H1 (cell line): ENCODE measurements around the gene BIN2. TPM values are rescaled to one million over a fixed set of nuclear protein-coding genes. Genes with fewer than 3 reads are reported as not detected.

Source experiments
- CTCF ChIA-PET: fragments of 300-600 bp; sonication (Branson Sonifier 250); formaldehyde crosslinking; loops from one replicate; lab custom pipeline; 2021; ENCODE audit not compliant: partially characterized antibody; lab: Charles Lee
- POLR2A ChIA-PET: fragments of 300-600 bp; sonication (Branson Sonifier 250); formaldehyde crosslinking; loops from one replicate; lab custom pipeline; 2021; ENCODE audit warnings: inconsistent platforms; ENCODE audit not compliant: partially characterized antibody; lab: Charles Lee
- DNase-seq, 2 experiments: peaks; one replicate each; pipeline versions ENCODE4 v3.0.0 to v3.0.0-alpha.2; 2010 to 2022; ENCODE audit warnings: low spot score in 2 of 2, low read depth in 1 of 2, mixed read lengths in 1 of 2
- FAIRE-seq: peaks from 2 replicates; lab custom pipeline; 2011; peaks lifted over from hg19 to GRCh38; lab: Jason Lieb, UNC
- H2AFZ ChIP-seq: 2 replicates; pipeline ENCODE4 v1.8.1; 2012; ENCODE audit warnings: low read length, inconsistent platforms
- H2AK5ac ChIP-seq: 2 replicates; pipeline ENCODE4 v1.6.1; 2013; ENCODE audit warnings: low read depth, low read length
- H2BK120ac ChIP-seq: replicated peaks from 2 replicates; pipeline ENCODE3; 2013; ENCODE audit warnings: low read depth, low read length, inconsistent platforms
- H2BK12ac ChIP-seq: 2 replicates; pipeline ENCODE4 v1.6.1; 2013; ENCODE audit warnings: low read depth, low read length
- H2BK15ac ChIP-seq: 2 replicates; pipeline ENCODE4 v1.6.1; 2013; ENCODE audit warnings: low read length
- H2BK20ac ChIP-seq: 2 replicates; pipeline ENCODE4 v1.6.1; 2013; ENCODE audit warnings: low read length
- H2BK5ac ChIP-seq: 2 replicates; pipeline ENCODE4 v1.6.1; 2013; ENCODE audit warnings: low read depth, low read length
- H3K14ac ChIP-seq: 2 replicates; pipeline ENCODE4 v1.6.1; 2013; ENCODE audit warnings: inconsistent platforms; ENCODE audit not compliant: insufficient read length
- H3K18ac ChIP-seq: 2 replicates; pipeline ENCODE4 v1.6.1; 2013; ENCODE audit warnings: low read length; ENCODE audit errors: extremely low read depth
- H3K23ac ChIP-seq: 2 replicates; pipeline ENCODE4 v1.6.1; 2013; ENCODE audit warnings: inconsistent platforms; ENCODE audit not compliant: insufficient read length
- H3K23me2 ChIP-seq: 2 replicates; pipeline ENCODE4 v1.6.1; 2013; ENCODE audit warnings: low read depth, low read length
- H3K27ac ChIP-seq: 2 replicates; pipeline ENCODE4 v1.6.1; 2011; ENCODE audit warnings: low read depth, low read length, inconsistent platforms
- H3K27me3 ChIP-seq, 4 experiments: replicated peaks in 1 of 4; 1 replicate in 1 of 4; 2 replicates in 3 of 4; pipeline versions ENCODE4 v1.6.1 to v1.8.1; 2011 to 2013; ENCODE audit warnings: low read length in 3 of 4, mild to moderate bottlenecking in 3 of 4, inconsistent platforms in 2 of 4, mixed read lengths in 2 of 4, moderate library complexity in 1 of 4; ENCODE audit not compliant: control insufficient read depth in 3 of 4, insufficient read depth in 3 of 4; ENCODE audit errors: extremely low read depth in 1 of 4
- H3K36me3 ChIP-seq, 4 experiments: 2 replicates each; pipeline versions ENCODE4 v1.6.1 to v1.8.1; 2011 to 2013; ENCODE audit warnings: mild to moderate bottlenecking in 4 of 4, low read length in 3 of 4, moderate library complexity in 2 of 4, control low read depth in 1 of 4, inconsistent platforms in 1 of 4; ENCODE audit not compliant: insufficient read depth in 4 of 4, control insufficient read depth in 2 of 4
- H3K4ac ChIP-seq: replicated peaks from 2 replicates; pipeline ENCODE3; 2013; ENCODE audit warnings: low read length, low read depth, mixed read lengths, inconsistent platforms; ENCODE audit not compliant: insufficient read length
- H3K4me1 ChIP-seq, 4 experiments: replicated peaks in 1 of 4; 1 replicate in 1 of 4; 2 replicates in 3 of 4; pipeline versions ENCODE4 v1.6.1 to v1.8.1; 2011 to 2013; ENCODE audit warnings: low read length in 3 of 4, inconsistent platforms in 2 of 4, mixed read lengths in 1 of 4; ENCODE audit not compliant: insufficient read depth in 4 of 4, control insufficient read depth in 3 of 4
- H3K4me2 ChIP-seq, 2 experiments: 2 replicates each; pipeline versions ENCODE4 v1.6.1 to v1.8.1; 2011 to 2013; ENCODE audit warnings: low read depth in 2 of 2, low read length in 2 of 2, control low read depth in 1 of 2, inconsistent platforms in 1 of 2, mild to moderate bottlenecking in 1 of 2; ENCODE audit not compliant: insufficient read depth in 1 of 2
- H3K4me3 ChIP-seq, 4 experiments: fragments of 200-600, 300-600 bp in 1 of 4; sonication (generic), shearing (Covaris generic), sonication (Bioruptor Twin) in 1 of 4; 2 replicates each; pipeline versions ENCODE4 v1.5.1 to v1.8.1; 2011 to 2016; ENCODE audit warnings: low read length in 4 of 4, low read depth in 3 of 4, control low read depth in 2 of 4, inconsistent platforms in 2 of 4, mild to moderate bottlenecking in 2 of 4, mixed read lengths in 1 of 4, moderate library complexity in 1 of 4; ENCODE audit not compliant: insufficient read depth in 2 of 4; ENCODE audit errors: extremely low read depth in 1 of 4
- H3K56ac ChIP-seq: replicated peaks from 2 replicates; pipeline ENCODE3; 2013; ENCODE audit warnings: low read depth, mild to moderate bottlenecking, mixed read lengths, low read length, inconsistent platforms; ENCODE audit not compliant: insufficient read length
- H3K79me1 ChIP-seq: 2 replicates; pipeline ENCODE4 v1.6.1; 2013; ENCODE audit warnings: low read depth, low read length, control low read depth
- H3K79me2 ChIP-seq, 2 experiments: 2 replicates each; pipeline versions ENCODE4 v1.6.1 to v1.8.1; 2012 to 2013; ENCODE audit warnings: low read length in 2 of 2, mild to moderate bottlenecking in 2 of 2, inconsistent platforms in 1 of 2; ENCODE audit not compliant: insufficient read depth in 2 of 2, control insufficient read depth in 1 of 2
- H3K9ac ChIP-seq, 4 experiments: replicated peaks in 1 of 4; 1 replicate in 1 of 4; 2 replicates in 3 of 4; pipeline versions ENCODE4 v1.6.1 to v1.8.1; 2011 to 2013; ENCODE audit warnings: low read depth in 3 of 4, low read length in 3 of 4, control low read depth in 2 of 4, mild to moderate bottlenecking in 2 of 4, moderate library complexity in 2 of 4, inconsistent platforms in 1 of 4; ENCODE audit errors: extremely low read depth in 1 of 4
- H3K9me3 ChIP-seq, 2 experiments: 2 replicates each; pipeline versions ENCODE4 v1.6.1 to v1.8.1; 2012 to 2013; ENCODE audit warnings: mild to moderate bottlenecking in 2 of 2, moderate library complexity in 2 of 2, control low read depth in 1 of 2, inconsistent platforms in 1 of 2, low read depth in 1 of 2, low read length in 1 of 2, mixed read lengths in 1 of 2; ENCODE audit not compliant: insufficient read depth in 2 of 2
- H4K20me1 ChIP-seq, 2 experiments: replicated peaks in 1 of 2; 2 replicates each; pipeline versions ENCODE3 to v1.8.1; 2011 to 2013; ENCODE audit warnings: inconsistent platforms in 2 of 2, low read length in 2 of 2, mild to moderate bottlenecking in 1 of 2; ENCODE audit not compliant: insufficient read depth in 2 of 2, control insufficient read depth in 1 of 2
- H4K5ac ChIP-seq: 2 replicates; pipeline ENCODE4 v1.6.1; 2013; ENCODE audit warnings: low read length, low read depth, mixed read lengths, inconsistent platforms; ENCODE audit not compliant: insufficient read length
- H4K8ac ChIP-seq: 2 replicates; pipeline ENCODE4 v1.8.0; 2013; ENCODE audit warnings: mild to moderate bottlenecking, moderate library complexity, low read length, inconsistent platforms; ENCODE audit not compliant: insufficient read depth; ENCODE audit errors: extremely low read depth
- H4K91ac ChIP-seq: replicated peaks from 2 replicates; pipeline ENCODE3; 2013; ENCODE audit warnings: low read length, mixed read lengths, inconsistent platforms; ENCODE audit not compliant: insufficient read length
- BRCA1 ChIP-seq: IDR thresholded peaks from 2 replicates; pipeline ENCODE4 v1.6.1; 2012; ENCODE audit warnings: low read depth, low read length, improper control_type of control experiment
- CBX8 ChIP-seq: fragments of 300-800, 300-1000 bp; sonication (generic); IDR thresholded peaks from 2 replicates; pipeline ENCODE4 v1.7.1; 2016; ENCODE audit warnings: low read depth, low read length, borderline replicate concordance
- EP300 ChIP-seq, 2 experiments: IDR thresholded peaks; 1 replicate in 1 of 2; 2 replicates in 1 of 2; pipeline ENCODE4 v1.6.1; 2011 to 2012; ENCODE audit warnings: low read depth in 2 of 2, low read length in 2 of 2, mild to moderate bottlenecking in 2 of 2, borderline replicate concordance in 1 of 2, inconsistent platforms in 1 of 2, moderate library complexity in 1 of 2
- EZH2 ChIP-seq: fragments of 200-600 bp; sonication (generic); IDR thresholded peaks from 2 replicates; pipeline ENCODE4 v1.7.1; 2012; ENCODE audit warnings: low read depth, mild to moderate bottlenecking, moderate library complexity, low read length, inconsistent platforms; ENCODE audit not compliant: severe bottlenecking
- GABPA ChIP-seq: IDR thresholded peaks from 2 replicates; pipeline ENCODE4 v1.6.1; 2011; ENCODE audit warnings: mild to moderate bottlenecking, low read length, moderate library complexity, borderline replicate concordance; ENCODE audit not compliant: insufficient read depth
- HDAC6 ChIP-seq: IDR thresholded peaks from one replicate; pipeline ENCODE4 v1.7.1; 2012; ENCODE audit warnings: low read depth, mild to moderate bottlenecking, inconsistent platforms, low read length, moderate library complexity
- NRF1 ChIP-seq: IDR thresholded peaks from 2 replicates; pipeline ENCODE4 v1.6.1; 2011; ENCODE audit warnings: mild to moderate bottlenecking, low read depth, low read length, improper control_type of control experiment
- SAP30 ChIP-seq: fragments of 300-600 bp; sonication (generic); IDR thresholded peaks from 2 replicates; pipeline ENCODE4 v1.7.1; 2012; ENCODE audit warnings: low read length, moderate library complexity, mild to moderate bottlenecking, inconsistent platforms; ENCODE audit not compliant: insufficient read depth, insufficient replicate concordance
- SUZ12 ChIP-seq: fragments of 200-600 bp; sonication (generic); IDR thresholded peaks from 2 replicates; pipeline ENCODE4 v1.6.1; 2012; ENCODE audit warnings: mild to moderate bottlenecking, inconsistent platforms, low read length, moderate library complexity, mixed read lengths
- WGBS, 2 experiments: shearing (Covaris generic) in 1 of 2; methylation state at CpG; one replicate each; pipeline versions ENCODE4 v1.1.6 to v1.1.7; 2013 to 2015; ENCODE audit warnings: low lambda C conversion rate in 2 of 2, mixed read lengths in 2 of 2, inconsistent platforms in 1 of 2, low coverage in 1 of 2, missing lambda C conversion rate in 1 of 2; ENCODE audit not compliant: insufficient replicate concordance in 2 of 2, insufficient coverage in 1 of 2, insufficient read length in 1 of 2; ENCODE audit errors: extremely low coverage in 1 of 2, missing lambda C conversion rate in 1 of 2; 5-methylcytosine and 5-hydroxymethylcytosine counted together
- polyA plus RNA-seq, 7 experiments: library from polyadenylated mRNA; depleted of rRNA in 3 of 7; stranded (reverse) in 5 of 7; unstranded in 2 of 7; fragments of >200 nt in 5 of 7; fragments of 200-250 nt in 2 of 7; gene quantifications; 1 replicate in 5 of 7; 2 replicates in 1 of 7; 4 replicates in 1 of 7; pipeline versions ENCODE4 v1.2.1 to v1.2.3, GENCODE V29; 2011 to 2013; ENCODE audit warnings: missing spikeins in 2 of 7, mixed read lengths in 2 of 7
- total RNA-seq: library from RNA; stranded (reverse); fragmentation: NEBNext Ultra II Directional; extraction: Animal tissue kit (Norgen Biotek cat#: 25700); gene quantifications from 2 replicates; pipeline ENCODE4 v1.2.1, GENCODE V29; 2021
- TF ChIP-seq, protein P1 (sequence below): IDR thresholded peaks from 2 replicates; pipeline ENCODE4 v1.6.1; 2012; ENCODE audit warnings: inconsistent platforms

The BIN2 gene
- total and polyA plus RNA-seq, 2 of the 8 experiments (the other 6 are each of a cell fraction or from before 2014, with no cell fraction given) = not detected

DNA sequence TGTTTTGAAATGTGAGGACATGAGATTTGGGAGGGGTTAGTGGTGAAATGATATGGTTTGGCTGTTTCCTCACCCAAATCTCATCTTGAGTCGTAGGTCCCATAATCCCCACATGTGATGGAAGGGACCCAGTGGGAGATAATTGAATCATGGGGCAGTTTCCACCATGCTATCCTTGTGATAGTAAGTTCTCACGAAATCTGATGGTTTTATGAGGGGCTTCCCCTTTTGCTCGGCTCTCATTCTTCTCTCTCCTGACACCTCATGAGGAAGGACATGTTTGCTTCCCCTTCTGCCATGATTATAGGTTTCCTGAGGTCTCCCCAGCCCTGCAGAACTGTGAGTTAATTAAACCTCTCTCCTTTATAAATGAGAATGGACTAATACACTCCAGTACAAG, 49.2 kb upstream of the BIN2 start:
- FAIRE-seq = no peak
- no peaks in the 10 kb centered on the region for H3K9me3 ChIP-seq

More for the DNA sequence above, 49.2 kb upstream of the BIN2 start:
- no peaks in the 10 kb centered on the region for H4K20me1 ChIP-seq
- TF ChIP-seq GABPA (no peak), EZH2 (no peak), SUZ12 (no peak), SAP30 (no peak), NRF1 (no peak), BRCA1 (no peak), HDAC6 (no peak), CBX8 (no peak), EP300 (IDR thresholded peaks at IDR 0.05; ENCODE audit: borderline replicate concordance in 1 of 2, low read depth in 2 of 2, low read length in 2 of 2) (no peak)
- TF ChIP-seq, protein P1, sequence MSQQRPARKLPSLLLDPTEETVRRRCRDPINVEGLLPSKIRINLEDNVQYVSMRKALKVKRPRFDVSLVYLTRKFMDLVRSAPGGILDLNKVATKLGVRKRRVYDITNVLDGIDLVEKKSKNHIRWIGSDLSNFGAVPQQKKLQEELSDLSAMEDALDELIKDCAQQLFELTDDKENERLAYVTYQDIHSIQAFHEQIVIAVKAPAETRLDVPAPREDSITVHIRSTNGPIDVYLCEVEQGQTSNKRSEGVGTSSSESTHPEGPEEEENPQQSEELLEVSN = no peak
- H3K4ac ChIP-seq = no peak overlapping the region
- no peak overlapping the region for H3K4me3 ChIP-seq
- no peak overlapping the region for H4K5ac ChIP-seq
- H3K18ac ChIP-seq = no peak overlapping the region
- peaks cover 0 to 8% (median 3%) of the 10 kb centered on the region in 4 experiments; a peak in 5 of 8 replicates for H3K36me3 ChIP-seq
- no peaks in the 10 kb centered on the region for H3K79me1 ChIP-seq
- no peak for DNase-seq
- H2BK120ac ChIP-seq = no peak overlapping the region
- no peaks in the 10 kb centered on the region; the same call in 1 of the 2 replicates for H3K23me2 ChIP-seq
- POLR2A ChIA-PET = interaction anchor here (1.2 kb wide), 1 partner anchor 14 kb away, joined by 4 read pairs; no protein-coding TSS in a partner anchor
- no peak overlapping the region for H3K9ac ChIP-seq
- no peak overlapping the region for H4K91ac ChIP-seq
- no peak overlapping the region for H3K23ac ChIP-seq
- H2BK12ac ChIP-seq = no peak overlapping the region
- no peak overlapping the region for H3K4me2 ChIP-seq
- H3K79me2 ChIP-seq = no peaks in the 10 kb centered on the region
- H3K27ac ChIP-seq = no peak overlapping the region
- peaks cover 0 to 6% (median 3%) of the 10 kb centered on the region in 4 experiments; a peak in 2 of 7 replicates for H3K4me1 ChIP-seq
- no peak overlapping the region for H2BK15ac ChIP-seq
- no peak overlapping the region for H2BK20ac ChIP-seq
- no peak overlapping the region for H2AK5ac ChIP-seq
- H4K8ac ChIP-seq = no peak overlapping the region
- WGBS, 2 experiments = 85% methylated on average over 3 of the region's 3 CpGs; no CpG with 5 or more reads in 1 of the 2 experiments
- CTCF ChIA-PET = interaction anchor here (0.7 to 2.2 kb wide), 6 partner anchors 8 to 32 kb away, joined by 3 to 6 read pairs (median 4); no protein-coding TSS in a partner anchor
- no peaks in the 10 kb centered on the region for H3K27me3 ChIP-seq
- no peak overlapping the region for H3K56ac ChIP-seq
- H2BK5ac ChIP-seq = no peak overlapping the region
- H2AFZ ChIP-seq = no peak overlapping the region
- no peak overlapping the region for H3K14ac ChIP-seq
